Activated naive CD8-positive, alpha-beta T cell treated with anti-CD3 and anti-CD28 coated beads for 36 hours (primary cell): ENCODE measurements around the gene IGIP. TPM values are rescaled to one million over a fixed set of nuclear protein-coding genes. Genes with fewer than 3 reads are reported as not detected.

Source experiments
- DNase-seq: peaks from one replicate; pipeline ENCODE4 v3.0.0; 2021
- H3K27ac Mint-ChIP-seq: one replicate; pipeline ENCODE4 v1.8.0; 2022; ENCODE audit warnings: mild to moderate bottlenecking, moderate library complexity, mixed read lengths
- H3K27me3 Mint-ChIP-seq: one replicate; pipeline ENCODE4 v1.8.0; 2022; ENCODE audit warnings: mild to moderate bottlenecking, mixed read lengths
- H3K36me3 Mint-ChIP-seq: one replicate; pipeline ENCODE4 v1.8.0; 2021; ENCODE audit warnings: mild to moderate bottlenecking, mixed read lengths
- H3K4me1 Mint-ChIP-seq: one replicate; pipeline ENCODE4 v1.8.0; 2021; ENCODE audit warnings: mixed read lengths
- H3K4me3 Mint-ChIP-seq: one replicate; pipeline ENCODE4 v1.8.0; 2022; ENCODE audit warnings: mild to moderate bottlenecking, moderate library complexity, mixed read lengths
- H3K9me3 Mint-ChIP-seq: one replicate; pipeline ENCODE4 v1.8.0; 2022; ENCODE audit warnings: mixed read lengths
- total RNA-seq, 2 experiments: library from RNA; stranded (reverse); gene quantifications; one replicate each; pipeline ENCODE4 v1.2.3, GENCODE V29; 2021

Gene IGIP
- total RNA-seq, 2 experiments from 2014 or later = 1.2 to 1.3 TPM

GRCh38 chr5:140117523-140117922 is 8.2 kb upstream of the IGIP start:
- no peak for DNase-seq
- Mint-ChIP-seq H3K4me3 (no peak overlapping the region), H3K36me3 (peaks cover 3% of the 10 kb centered on the region), H3K27me3 (no peaks in the 10 kb centered on the region), H3K4me1 (peaks cover 50% of the 10 kb centered on the region), H3K27ac (no peak overlapping the region), H3K9me3 (no peaks in the 10 kb centered on the region)

- Mint-ChIP-seq H3K4me1 (peaks cover 50% of the 10 kb centered on the region), H3K36me3 (peaks cover 3% of the 10 kb centered on the region), H3K4me3 (peak overlapping the region; percentile 1)
Observed at GRCh38 chr5:140118302-140118936, 7.3 kb upstream of the IGIP start.

GRCh38 chr5:140126315-140127012 is 727 bp downstream of the IGIP start:
- Mint-ChIP-seq H3K9me3 (no peaks in the 10 kb centered on the region), H3K4me1 (peaks cover 54% of the 10 kb centered on the region), H3K36me3 (no peaks in the 10 kb centered on the region), H3K27me3 (no peaks in the 10 kb centered on the region), H3K27ac (no peak overlapping the region), H3K4me3 (no peak overlapping the region)
- DNase-seq = no peak

More at GRCh38 chr5:140118302-140118936, 7.3 kb upstream of the IGIP start:
- no peaks in the 10 kb centered on the region for H3K9me3 Mint-ChIP-seq
- no peak for DNase-seq
- H3K27ac Mint-ChIP-seq = no peak overlapping the region
- no peaks in the 10 kb centered on the region for H3K27me3 Mint-ChIP-seq

- Mint-ChIP-seq H3K9me3 (no peaks in the 10 kb centered on the region), H3K4me1 (peaks cover 57% of the 10 kb centered on the region), H3K27me3 (no peaks in the 10 kb centered on the region), H3K27ac (no peak overlapping the region), H3K4me3 (no peak overlapping the region), H3K36me3 (no peaks in the 10 kb centered on the region)
- no peak for DNase-seq
Observed at GRCh38 chr5:140128376-140128775, 2.6 kb downstream of the IGIP start.

- no peak overlapping the region for H3K4me3 Mint-ChIP-seq
- H3K4me1 Mint-ChIP-seq = peaks cover 60% of the 10 kb centered on the region
- no peaks in the 10 kb centered on the region for H3K27me3 Mint-ChIP-seq
- no peaks in the 10 kb centered on the region for H3K36me3 Mint-ChIP-seq
- no peak for DNase-seq
- no peaks in the 10 kb centered on the region for H3K9me3 Mint-ChIP-seq
- no peak overlapping the region for H3K27ac Mint-ChIP-seq
Observed at GRCh38 chr5:140130949-140131733, 5.4 kb downstream of the IGIP start.

- H3K4me3 Mint-ChIP-seq = no peak overlapping the region
- H3K9me3 Mint-ChIP-seq = no peaks in the 10 kb centered on the region
Observed at GRCh38 chr5:140131967-140132409, 6.3 kb downstream of the IGIP start.

GRCh38 chr5:140133514-140134167 is 7.9 kb downstream of the IGIP start:
- H3K36me3 Mint-ChIP-seq = no peaks in the 10 kb centered on the region
- H3K27me3 Mint-ChIP-seq = no peaks in the 10 kb centered on the region
- no peak overlapping the region for H3K27ac Mint-ChIP-seq
- DNase-seq = no peak
- no peaks in the 10 kb centered on the region for H3K9me3 Mint-ChIP-seq
- peaks cover 57% of the 10 kb centered on the region for H3K4me1 Mint-ChIP-seq
- no peak overlapping the region for H3K4me3 Mint-ChIP-seq

More at GRCh38 chr5:140131967-140132409, 6.3 kb downstream of the IGIP start:
- no peak overlapping the region for H3K27ac Mint-ChIP-seq
- no peaks in the 10 kb centered on the region for H3K36me3 Mint-ChIP-seq
- H3K27me3 Mint-ChIP-seq = no peaks in the 10 kb centered on the region
- peaks cover 62% of the 10 kb centered on the region for H3K4me1 Mint-ChIP-seq
- no peak for DNase-seq

GRCh38 chr5:140134277-140134935 is 8.7 kb downstream of the IGIP start:
- no peak for DNase-seq
- no peaks in the 10 kb centered on the region for H3K27me3 Mint-ChIP-seq
- no peaks in the 10 kb centered on the region for H3K36me3 Mint-ChIP-seq
- no peak overlapping the region for H3K4me3 Mint-ChIP-seq
- H3K27ac Mint-ChIP-seq = peak overlapping the region; percentile 22
- no peaks in the 10 kb centered on the region for H3K9me3 Mint-ChIP-seq
- H3K4me1 Mint-ChIP-seq = peaks cover 57% of the 10 kb centered on the region

- no peaks in the 10 kb centered on the region for H3K36me3 Mint-ChIP-seq
- H3K4me1 Mint-ChIP-seq = peaks cover 54% of the 10 kb centered on the region
- DNase-seq = no peak
- H3K4me3 Mint-ChIP-seq = no peak overlapping the region
- no peak overlapping the region for H3K27ac Mint-ChIP-seq
- H3K27me3 Mint-ChIP-seq = no peaks in the 10 kb centered on the region
- no peaks in the 10 kb centered on the region for H3K9me3 Mint-ChIP-seq
Observed at GRCh38 chr5:140135127-140135526, 9.4 kb downstream of the IGIP start.

- Mint-ChIP-seq H3K36me3 (no peaks in the 10 kb centered on the region), H3K27ac (no peak overlapping the region), H3K27me3 (no peaks in the 10 kb centered on the region), H3K4me3 (no peak overlapping the region), H3K4me1 (peaks cover 40% of the 10 kb centered on the region), H3K9me3 (no peaks in the 10 kb centered on the region)
- DNase-seq = no peak
Observed at GRCh38 chr5:140136624-140137023, 10.9 kb downstream of the IGIP start.

- Mint-ChIP-seq H3K4me1 (peaks cover 20% of the 10 kb centered on the region), H3K4me3 (no peak overlapping the region)
Observed at GRCh38 chr5:140140435-140140834, 14.7 kb downstream of the IGIP start.

GRCh38 chr5:140141241-140141640 is 15.5 kb downstream of the IGIP start:
- Mint-ChIP-seq H3K4me3 (no peak overlapping the region), H3K36me3 (no peaks in the 10 kb centered on the region), H3K9me3 (no peaks in the 10 kb centered on the region), H3K4me1 (peaks cover 17% of the 10 kb centered on the region), H3K27me3 (peaks cover 12% of the 10 kb centered on the region), H3K27ac (no peak overlapping the region)
- no peak for DNase-seq

More at GRCh38 chr5:140140435-140140834, 14.7 kb downstream of the IGIP start:
- no peak overlapping the region for H3K27ac Mint-ChIP-seq
- peaks cover 6% of the 10 kb centered on the region for H3K27me3 Mint-ChIP-seq
- DNase-seq = no peak
- H3K36me3 Mint-ChIP-seq = no peaks in the 10 kb centered on the region
- no peaks in the 10 kb centered on the region for H3K9me3 Mint-ChIP-seq

GRCh38 chr5:140142246-140142645 is 16.5 kb downstream of the IGIP start:
- DNase-seq = no peak
- no peak overlapping the region for H3K27ac Mint-ChIP-seq
- H3K4me3 Mint-ChIP-seq = no peak overlapping the region

GRCh38 chr5:140142856-140143255 is 17.1 kb downstream of the IGIP start:
- Mint-ChIP-seq H3K4me1 (peaks cover 15% of the 10 kb centered on the region), H3K9me3 (no peaks in the 10 kb centered on the region), H3K27me3 (peaks cover 27% of the 10 kb centered on the region), H3K4me3 (no peak overlapping the region), H3K36me3 (no peaks in the 10 kb centered on the region), H3K27ac (no peak overlapping the region)
- DNase-seq = no peak

More at GRCh38 chr5:140142246-140142645, 16.5 kb downstream of the IGIP start:
- Mint-ChIP-seq H3K4me1 (peaks cover 18% of the 10 kb centered on the region), H3K36me3 (no peaks in the 10 kb centered on the region), H3K27me3 (peaks cover 22% of the 10 kb centered on the region), H3K9me3 (no peaks in the 10 kb centered on the region)
